ENCODE results near the gene ATP8B4.

Gene ATP8B4

GRCh38 chr15:50059203-50059772 is 59.7 kb downstream of the ATP8B4 start:
- no peak for DNase-seq

- DNase-seq: no peak
These were observed 61.0 kb downstream of the ATP8B4 start for GRCh38 chr15:50057905-50058639.

GRCh38 chr15:50057196-50057595 is 61.8 kb downstream of the ATP8B4 start:
- DNase-seq: no peak

GRCh38 chr15:50055750-50056157 is 63.3 kb downstream of the ATP8B4 start:
- no peak for DNase-seq

- no peak for DNase-seq
These were observed 63.7 kb downstream of the ATP8B4 start for GRCh38 chr15:50055332-50055731.

- DNase-seq: no peak
These were observed 65.8 kb downstream of the ATP8B4 start for GRCh38 chr15:50053055-50053856.

- peak; percentile 29 for DNase-seq
These were observed 67.1 kb downstream of the ATP8B4 start for GRCh38 chr15:50051811-50052419.

- DNase-seq: no peak
These were observed 67.9 kb downstream of the ATP8B4 start for GRCh38 chr15:50050986-50051743.

GRCh38 chr15:50049871-50050270 is 69.2 kb downstream of the ATP8B4 start:
- no peak for DNase-seq

- DNase-seq: no peak
These were observed 72.2 kb downstream of the ATP8B4 start for GRCh38 chr15:50046867-50047266.

- no peak for DNase-seq
These were observed 72.9 kb downstream of the ATP8B4 start for GRCh38 chr15:50046159-50046558.

GRCh38 chr15:50044904-50045303 is 74.1 kb downstream of the ATP8B4 start:
- no peak for DNase-seq

GRCh38 chr15:50044406-50044805 is 74.6 kb downstream of the ATP8B4 start:
- DNase-seq: no peak

GRCh38 chr15:50042775-50043174 is 76.3 kb downstream of the ATP8B4 start:
- DNase-seq: no peak

- no peak for DNase-seq
These were observed 88.6 kb downstream of the ATP8B4 start for GRCh38 chr15:50030456-50030855.

GRCh38 chr15:50028326-50028725 is 90.7 kb downstream of the ATP8B4 start:
- DNase-seq: no peak

- no peak for DNase-seq
These were observed 94.8 kb downstream of the ATP8B4 start for GRCh38 chr15:50024281-50024680.

GRCh38 chr15:50018491-50018890 is 100.5 kb downstream of the ATP8B4 start:
- DNase-seq: no peak

- DNase-seq: no peak
These were observed 101.5 kb downstream of the ATP8B4 start for GRCh38 chr15:50017522-50017921.

GRCh38 chr15:50016951-50017350 is 102.1 kb downstream of the ATP8B4 start:
- no peak for DNase-seq

- no peak for DNase-seq
These were observed 106.2 kb downstream of the ATP8B4 start for GRCh38 chr15:50012790-50013189.

- DNase-seq: no peak
These were observed 109.4 kb downstream of the ATP8B4 start for GRCh38 chr15:50009634-50010033.

Data from CD4-positive, alpha-beta T cell treated with Interleukin-10 for 1 hour (primary cell).